HepG2 (cell line): ENCODE measurements around the gene SIX4.

Experiments
- CHD4 ChIP-seq: fragments of 200-600 bp; sonication (generic); IDR thresholded peaks from 2 replicates; pipeline ENCODE4 v1.7.0; 2017; ENCODE audit warnings: mild to moderate bottlenecking, low read length, borderline replicate concordance
- PHB2 ChIP-seq: fragments of 450-650 bp; IDR thresholded peaks from 2 replicates; pipeline ENCODE4 v1.6.1; 2018; ENCODE audit not compliant: partially characterized antibody

- TF ChIP-seq CHD4 (no peak), PHB2 (no peak)
Observed at GRCh38 chr14:60760209-60760608, 36.1 kb upstream of the SIX4 start.
